GM21786 (cell line): Measurements from ENCODE around the gene KHSRP.
"Not testable (repeated sequence)": the region's sequence is repeated elsewhere in the genome, so short reads cannot be mapped to it uniquely, and the experiment has no call there.

ENCODE experiments used
- ATAC-seq: cut with Tn5 transposase; IDR thresholded peaks from one replicate; pipeline ENCODE4 v1.9.1; 2021; ENCODE audit not compliant: unreplicated experiment

Gene KHSRP

GRCh38 chr19:6421075-6422014 lies 3.3 kb downstream of the KHSRP start:
- no peak for ATAC-seq

GRCh38 chr19:6418562-6418932 lies 6.1 kb downstream of the KHSRP start:
- ATAC-seq: no peak

- ATAC-seq: no peak
These were observed 6.7 kb downstream of the KHSRP start for GRCh38 chr19:6417713-6418561.

- ATAC-seq: no peak
These were observed 7.8 kb downstream of the KHSRP start for GRCh38 chr19:6416658-6417405.

- no peak for ATAC-seq
These were observed 8.9 kb downstream of the KHSRP start for GRCh38 chr19:6415591-6416190.

GRCh38 chr19:6414793-6415590 lies 9.6 kb downstream of the KHSRP start:
- ATAC-seq: no peak

GRCh38 chr19:6413721-6414643 lies 10.6 kb downstream of the KHSRP start:
- ATAC-seq: no peak

- ATAC-seq: no peak
These were observed 11.3 kb downstream of the KHSRP start for GRCh38 chr19:6413291-6413690.

- no peak for ATAC-seq
These were observed 12.0 kb downstream of the KHSRP start for GRCh38 chr19:6412447-6413091.

GRCh38 chr19:6412061-6412446 lies 12.6 kb downstream of the KHSRP start:
- ATAC-seq: no peak

- no peak for ATAC-seq
These were observed 15.3 kb downstream of the KHSRP start for GRCh38 chr19:6409346-6409745.

GRCh38 chr19:6406401-6406800 lies 18.2 kb downstream of the KHSRP start:
- ATAC-seq: no peak

- no peak for ATAC-seq
These were observed 21.6 kb downstream of the KHSRP start for GRCh38 chr19:6402837-6403608.

GRCh38 chr19:6402058-6402457 lies 22.6 kb downstream of the KHSRP start:
- no peak for ATAC-seq

GRCh38 chr19:6400062-6400944 lies 24.3 kb downstream of the KHSRP start:
- ATAC-seq: not testable (repeated sequence)

GRCh38 chr19:6396305-6396704 lies 28.3 kb downstream of the KHSRP start:
- no peak for ATAC-seq

- no peak for ATAC-seq
These were observed 29.8 kb downstream of the KHSRP start for GRCh38 chr19:6394831-6395230.
